ENCODE data around the gene FGFBP2.

FGFBP2 gene

GRCh38 chr4:15926486-15926885, 36.5 kb downstream of the FGFBP2 start:
- Histone ChIP-seq H3K4me2 (ENCODE audit: low read length) (no peak overlapping the region), H3K36me3 (replicated peaks; ENCODE audit: low read depth, low read length) (no peaks in the 10 kb centered on the region), H3K27ac (ENCODE audit: low read length) (no peak overlapping the region), H4K20me1 (ENCODE audit: insufficient read depth, low read length) (no peaks in the 10 kb centered on the region), H3K9ac (ENCODE audit: low read length) (no peak overlapping the region), H3K4me1 (ENCODE audit: low read length) (peaks cover 4% of the 10 kb centered on the region; the same call in 1 of the 2 replicates), H2AFZ (ENCODE audit: low read depth, low read length) (no peak overlapping the region), H3K9me3 (ENCODE audit: insufficient read depth, low read length) (no peaks in the 10 kb centered on the region; the same call in 1 of the 2 replicates), H3K27me3 (ENCODE audit: low read depth, low read length) (peaks cover 5% of the 10 kb centered on the region; the same call in 1 of the 2 replicates), H3K4me3 (ENCODE audit: low read length) (no peak overlapping the region), H3K79me2 (ENCODE audit: low read length) (no peaks in the 10 kb centered on the region)
- TF ChIP-seq CTCF (IDR thresholded peaks at IDR 0.05; ENCODE audit: low read depth, low read length) = no peak
- no peak for TF ChIP-seq EZH2phosphoT487 (IDR thresholded peaks at IDR 0.05; ENCODE audit: low read depth)

- TF ChIP-seq CTCF (IDR thresholded peaks at IDR 0.05; ENCODE audit: low read depth, low read length) = no peak
- TF ChIP-seq EZH2phosphoT487 (IDR thresholded peaks at IDR 0.05; ENCODE audit: low read depth) = no peak
- Histone ChIP-seq H3K4me3 (ENCODE audit: low read length) (no peak overlapping the region), H4K20me1 (ENCODE audit: insufficient read depth, low read length) (no peaks in the 10 kb centered on the region), H3K27ac (ENCODE audit: low read length) (no peak overlapping the region), H3K36me3 (replicated peaks; ENCODE audit: low read depth, low read length) (no peaks in the 10 kb centered on the region), H3K9me3 (ENCODE audit: insufficient read depth, low read length) (no peaks in the 10 kb centered on the region), H3K4me1 (ENCODE audit: low read length) (no peaks in the 10 kb centered on the region), H3K79me2 (ENCODE audit: low read length) (no peaks in the 10 kb centered on the region), H3K27me3 (ENCODE audit: low read depth, low read length) (peaks cover 9% of the 10 kb centered on the region; the same call in 1 of the 2 replicates), H3K9ac (ENCODE audit: low read length) (no peak overlapping the region), H2AFZ (ENCODE audit: low read depth, low read length) (no peak overlapping the region), H3K4me2 (ENCODE audit: low read length) (no peak overlapping the region)
Observed at GRCh38 chr4:15925830-15926229, 37.1 kb downstream of the FGFBP2 start.

- TF ChIP-seq EZH2phosphoT487 (IDR thresholded peaks at IDR 0.05; ENCODE audit: low read depth) (no peak), CTCF (IDR thresholded peaks at IDR 0.05; ENCODE audit: low read depth, low read length) (no peak)
- Histone ChIP-seq H3K4me1 (ENCODE audit: low read length) (no peaks in the 10 kb centered on the region), H3K4me3 (ENCODE audit: low read length) (no peak overlapping the region), H3K9ac (ENCODE audit: low read length) (no peak overlapping the region), H3K4me2 (ENCODE audit: low read length) (no peak overlapping the region), H3K27me3 (ENCODE audit: low read depth, low read length) (peaks cover 11% of the 10 kb centered on the region; the same call in 1 of the 2 replicates), H4K20me1 (ENCODE audit: insufficient read depth, low read length) (no peaks in the 10 kb centered on the region), H3K9me3 (ENCODE audit: insufficient read depth, low read length) (no peaks in the 10 kb centered on the region), H2AFZ (ENCODE audit: low read depth, low read length) (no peak overlapping the region), H3K27ac (ENCODE audit: low read length) (no peak overlapping the region), H3K36me3 (replicated peaks; ENCODE audit: low read depth, low read length) (no peaks in the 10 kb centered on the region), H3K79me2 (ENCODE audit: low read length) (no peaks in the 10 kb centered on the region)
Observed at GRCh38 chr4:15921592-15921932, 41.4 kb downstream of the FGFBP2 start.

- H3K9me3 ChIP-seq (ENCODE audit: insufficient read depth, low read length) = no peaks in the 10 kb centered on the region
- no peaks in the 10 kb centered on the region for H3K4me1 ChIP-seq (ENCODE audit: low read length)
- no peak overlapping the region for H3K27ac ChIP-seq (ENCODE audit: low read length)
- no peak overlapping the region for H3K4me2 ChIP-seq (ENCODE audit: low read length)
- no peaks in the 10 kb centered on the region for H3K79me2 ChIP-seq (ENCODE audit: low read length)
- TF ChIP-seq CTCF (IDR thresholded peaks at IDR 0.05; ENCODE audit: low read depth, low read length) (no peak), EZH2phosphoT487 (IDR thresholded peaks at IDR 0.05; ENCODE audit: low read depth) (no peak)
- peaks cover 11% of the 10 kb centered on the region; the same call in 1 of the 2 replicates for H3K27me3 ChIP-seq (ENCODE audit: low read depth, low read length)
- no peaks in the 10 kb centered on the region for H3K36me3 ChIP-seq (replicated peaks; ENCODE audit: low read depth, low read length)
- no peak overlapping the region for H3K9ac ChIP-seq (ENCODE audit: low read length)
- H2AFZ ChIP-seq (ENCODE audit: low read depth, low read length) = no peak overlapping the region
- no peak overlapping the region for H3K4me3 ChIP-seq (ENCODE audit: low read length)
- no peaks in the 10 kb centered on the region for H4K20me1 ChIP-seq (ENCODE audit: insufficient read depth, low read length)
Observed at GRCh38 chr4:15920723-15921591, 42.0 kb downstream of the FGFBP2 start.
